Nucleus accumbens (tissue), 56 donors: ENCODE results near the gene CHST3.
"Not testable (repeated sequence)": the region's sequence is repeated elsewhere in the genome, so short reads cannot be mapped to it uniquely, and the experiment has no call there.

Experiments
- DNase-seq, 56 donors: peaks; one replicate each; lab custom pipeline; 2025; lab: John Stamatoyannopoulos, UW

CHST3 gene

DNA sequence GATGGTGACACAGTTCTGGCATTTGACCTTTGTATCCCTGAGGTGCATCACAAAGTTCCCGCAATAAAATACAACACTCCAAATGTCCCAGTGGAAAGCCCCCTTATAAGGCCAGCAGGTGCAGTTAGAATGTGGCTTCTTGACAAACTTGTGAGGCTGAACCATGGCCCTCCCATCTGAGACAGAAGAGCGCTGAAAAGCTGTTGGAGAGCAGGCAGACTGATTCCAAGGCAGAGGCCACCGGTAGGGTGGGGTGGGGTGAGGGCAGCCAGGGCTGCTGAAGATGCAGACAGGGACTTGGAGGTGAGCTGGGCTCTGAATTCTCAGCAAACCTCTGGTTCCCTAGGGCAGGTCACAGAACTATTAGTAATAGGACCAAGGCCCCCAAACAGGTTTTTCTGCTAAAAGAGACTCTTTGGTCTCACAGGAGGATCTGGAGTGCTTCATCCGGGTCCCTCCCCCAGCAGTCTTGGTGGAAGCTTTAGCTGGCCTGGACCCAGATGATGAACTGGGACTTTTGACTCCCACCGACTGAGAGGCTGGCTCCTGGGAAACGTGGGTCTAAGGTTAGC lies 15.6 kb upstream of the CHST3 start:
- DNase-seq: no peak

DNA sequence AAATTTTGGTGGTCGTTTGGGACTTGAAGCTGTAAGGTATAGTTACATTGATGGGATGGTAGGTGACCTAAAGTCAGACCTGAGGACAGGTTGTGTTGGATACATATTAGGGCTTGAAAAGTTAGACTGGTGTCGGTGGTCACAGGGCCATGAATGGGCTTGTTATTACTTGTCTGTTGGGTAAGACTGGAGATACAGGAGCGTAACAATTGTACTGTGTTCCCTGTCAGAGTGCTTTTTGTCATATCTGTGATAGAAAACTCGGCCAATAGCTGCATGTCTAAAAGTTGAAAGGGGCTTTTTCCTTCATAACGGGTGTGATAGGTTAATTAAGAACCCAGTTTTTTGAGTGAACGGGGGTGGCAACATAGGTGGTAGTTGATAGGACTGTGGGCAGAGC lies 13.5 kb upstream of the CHST3 start:
- DNase-seq: no peak

DNA sequence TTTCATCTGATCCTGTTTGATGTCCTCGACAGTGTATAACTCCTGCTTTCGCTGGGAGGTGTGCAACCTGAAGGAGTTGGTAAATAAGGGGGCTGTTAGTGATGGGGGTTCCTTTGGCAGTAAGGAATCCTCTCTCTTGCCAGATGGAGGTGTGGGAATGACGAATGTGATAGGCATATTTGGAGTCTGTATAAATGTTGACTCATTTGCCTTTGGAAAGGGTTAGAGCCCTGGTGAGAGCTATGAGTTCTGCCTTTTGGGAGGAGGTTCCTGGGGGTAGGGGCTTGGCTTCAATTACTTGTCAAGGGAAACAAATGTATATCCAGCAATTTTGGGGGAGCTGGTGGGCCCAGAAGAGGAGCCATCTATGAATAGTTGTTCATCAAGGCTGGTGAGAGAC lies 11.4 kb upstream of the CHST3 start:
- DNase-seq: no peak

DNA sequence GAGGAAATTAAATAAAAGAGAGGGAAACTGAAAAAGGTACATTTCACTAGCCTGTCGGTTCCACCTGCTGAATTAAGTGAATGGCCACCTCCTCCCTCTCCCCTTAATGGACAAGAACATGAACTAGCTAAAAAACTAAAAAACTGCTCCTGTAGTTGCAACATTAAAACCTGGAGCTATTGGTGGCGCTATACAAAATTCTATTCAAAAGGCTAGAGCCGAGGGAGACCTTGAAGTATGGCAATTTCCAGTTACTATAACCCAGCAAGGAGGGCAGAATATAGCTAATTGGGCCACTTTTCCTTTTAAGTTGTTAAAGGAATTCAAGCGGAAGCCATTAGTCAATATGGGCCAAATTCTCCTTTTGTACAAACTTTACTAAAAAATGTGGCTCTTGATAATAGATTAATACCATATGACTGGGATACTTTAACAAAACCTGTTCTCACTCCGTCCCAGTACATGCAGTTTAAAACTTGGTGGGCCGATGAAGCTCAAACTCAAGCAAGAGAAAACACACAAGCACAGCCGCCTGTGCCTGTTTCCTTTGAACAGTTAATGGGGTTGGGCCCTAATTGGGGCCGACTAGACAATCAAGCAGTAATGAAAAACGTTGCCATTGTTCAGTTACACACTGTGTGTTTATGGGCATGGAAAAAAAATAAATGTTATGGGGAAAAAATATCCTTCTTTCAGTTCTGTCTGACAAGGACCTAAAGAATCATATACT lies 6.5 kb upstream of the CHST3 start:
- DNase-seq: no peak

DNA sequence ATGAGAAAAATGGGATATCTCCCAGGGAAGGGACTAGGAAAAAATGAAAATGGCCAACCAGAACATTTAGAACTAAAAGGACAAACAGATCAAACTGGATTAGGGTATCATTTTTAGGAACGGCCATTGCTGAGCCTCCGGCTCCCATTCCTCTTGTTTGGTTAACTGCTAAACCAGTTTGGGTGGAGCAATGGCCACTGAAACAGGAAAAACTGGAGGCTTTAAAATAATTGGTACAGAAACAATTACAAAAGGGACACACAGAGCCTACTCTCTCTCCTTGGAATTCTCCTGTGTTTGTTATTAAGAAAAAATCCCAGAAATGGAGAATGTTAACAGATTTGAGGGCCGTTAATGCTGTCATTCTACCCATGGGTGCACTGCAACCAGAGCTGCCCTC lies 4.7 kb upstream of the CHST3 start:
- no peak for DNase-seq

DNA sequence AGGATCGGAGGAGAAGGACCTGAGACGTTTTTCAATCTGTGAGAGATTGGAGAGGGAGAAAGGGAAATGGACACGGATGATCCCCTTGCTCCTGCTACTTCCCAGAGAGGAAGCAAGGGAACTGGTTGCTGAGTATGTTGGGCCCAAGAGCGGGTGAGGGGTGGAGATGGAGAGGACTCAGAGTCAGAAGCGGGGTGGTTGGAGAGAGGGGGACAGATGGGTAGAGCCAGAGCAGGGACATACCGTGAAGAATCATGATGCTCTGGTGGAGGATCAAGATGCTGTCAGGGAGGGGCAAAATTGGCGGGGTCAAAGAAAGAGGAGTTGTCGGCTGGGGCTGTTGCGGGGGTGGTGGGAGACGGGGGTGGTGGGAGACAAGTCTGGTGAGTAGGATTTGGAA lies 2.4 kb upstream of the CHST3 start:
- DNase-seq: no peak

- DNase-seq: no peak
Observed at GRCh38 chr10:71962901-71963300, 1.3 kb upstream of the CHST3 start.

- DNase-seq: peak in 1 of 56 donors; percentile 54
Observed at GRCh38 chr10:71963351-71964097, 671 bp upstream of the CHST3 start.

- DNase-seq: peak in 21 of 56 donors; percentile 33 to 79 (median 51)
Observed at GRCh38 chr10:71964743-71965515, 734 bp downstream of the CHST3 start.

- peak in 4 of 56 donors; percentile 37 to 48 (median 45) for DNase-seq
Observed at GRCh38 chr10:71965623-71966022, 1.4 kb downstream of the CHST3 start.

GRCh38 chr10:71966046-71967004 lies 2.1 kb downstream of the CHST3 start:
- peak in 17 of 56 donors; percentile 25 to 70 (median 53) for DNase-seq

DNA sequence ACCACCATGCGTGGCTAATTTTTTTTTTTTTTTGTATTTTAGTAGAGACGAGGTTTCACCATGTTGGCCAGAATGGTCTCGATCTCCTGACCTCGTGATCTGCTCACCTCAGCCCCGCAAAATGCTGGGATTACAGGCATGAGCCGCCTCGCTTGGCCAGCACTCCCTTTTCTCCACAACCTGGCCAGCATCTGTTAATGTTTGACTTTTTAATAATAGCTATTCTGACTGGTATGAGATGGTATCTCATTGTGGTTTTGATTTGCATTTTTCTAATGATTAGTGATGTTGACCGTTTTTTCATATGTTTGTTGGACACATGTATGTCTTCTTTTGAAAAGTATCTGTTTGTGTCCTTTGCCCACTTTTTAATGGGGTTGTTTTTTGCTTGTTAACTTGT lies 3.8 kb downstream of the CHST3 start:
- not testable (repeated sequence) for DNase-seq

DNA sequence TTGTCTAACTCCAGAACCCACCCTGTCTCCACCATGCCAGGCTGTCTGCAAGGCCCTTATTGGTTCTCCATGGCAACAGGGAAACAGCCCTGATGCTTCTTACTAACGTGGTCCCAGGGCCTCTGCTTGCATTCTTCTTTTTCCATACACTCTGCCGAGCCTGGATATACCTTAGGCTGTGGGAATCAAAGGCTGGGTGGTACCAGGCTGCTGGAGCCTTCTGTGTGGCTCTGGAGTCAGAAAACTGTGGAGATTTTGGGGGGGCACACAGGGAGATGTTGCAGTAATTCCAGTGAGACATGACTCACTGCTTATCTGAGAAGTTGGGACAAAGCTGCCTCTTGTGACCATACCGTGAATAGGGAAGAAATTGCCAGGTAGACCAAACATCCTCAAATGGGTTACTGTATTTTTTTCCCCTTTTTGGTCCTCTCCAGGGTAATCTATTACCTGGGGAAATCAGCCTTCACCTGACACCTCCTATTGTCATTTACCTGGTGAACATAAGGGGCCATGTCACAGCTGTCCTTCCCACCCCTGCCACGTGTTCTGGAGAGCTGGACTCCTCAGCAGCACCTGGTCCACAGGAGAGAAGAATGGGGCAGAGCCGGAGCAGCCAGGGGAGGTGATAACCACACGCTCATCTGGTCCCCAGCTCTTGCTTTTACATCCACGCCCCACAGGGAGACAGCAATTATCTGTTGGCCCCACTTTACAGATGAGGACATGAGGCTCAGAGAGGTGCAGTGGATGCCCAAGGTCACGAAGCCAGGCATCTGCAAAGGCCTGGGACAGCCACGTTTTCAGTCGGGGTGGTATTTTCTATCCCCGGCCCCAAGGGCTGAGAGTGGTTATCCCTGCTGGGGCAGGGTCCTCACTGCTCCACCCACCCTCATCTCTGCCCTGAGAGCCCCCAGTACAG lies 4.6 kb downstream of the CHST3 start:
- DNase-seq: no peak

DNA sequence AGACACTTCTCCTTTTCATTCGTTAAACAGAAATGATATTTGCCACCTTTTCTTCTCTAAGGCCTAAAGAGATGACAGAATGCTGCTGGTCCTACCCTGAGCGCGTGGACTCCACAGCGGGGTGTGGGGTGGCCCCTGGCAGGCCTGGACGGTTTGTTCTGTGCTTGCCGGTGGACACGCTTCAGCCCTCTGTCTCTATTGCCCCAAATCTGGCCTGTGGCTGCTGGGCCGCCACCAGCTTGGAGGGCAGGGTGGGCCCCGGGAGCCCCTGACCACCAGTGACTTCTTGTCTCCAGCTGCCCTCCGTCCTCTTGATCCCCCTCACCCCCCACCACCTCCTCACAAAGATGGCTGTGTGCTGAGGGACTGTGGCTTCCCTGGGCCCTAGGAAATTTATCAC lies 5.7 kb downstream of the CHST3 start:
- peak in 1 of 56 donors; percentile 34 for DNase-seq

GRCh38 chr10:71970331-71970730 lies 6.1 kb downstream of the CHST3 start:
- no peak for DNase-seq

DNA sequence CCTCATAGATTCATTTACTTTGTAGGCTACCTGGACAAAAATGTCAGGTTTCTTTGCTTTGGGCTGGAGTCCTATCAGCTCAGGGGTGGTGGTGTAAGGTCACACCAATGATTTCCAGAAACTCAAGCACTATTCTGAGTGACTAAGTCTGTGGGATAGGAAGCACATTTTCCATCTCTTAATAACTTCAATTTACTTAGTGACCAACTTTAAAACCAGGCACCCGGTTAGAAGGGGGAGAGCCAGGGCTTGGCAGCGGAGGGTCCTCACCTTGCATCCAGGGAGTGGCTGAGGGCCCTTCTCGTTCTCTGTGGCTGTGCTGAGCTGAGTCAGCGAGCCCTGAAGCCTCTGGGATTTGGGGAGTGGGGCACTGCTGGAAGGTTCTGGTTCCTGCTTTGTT lies 6.7 kb downstream of the CHST3 start:
- no peak for DNase-seq

- peak in 2 of 56 donors; percentile 46 to 48 for DNase-seq
Observed at GRCh38 chr10:71971311-71971731, 7.1 kb downstream of the CHST3 start.

GRCh38 chr10:71971769-71972555 lies 7.8 kb downstream of the CHST3 start:
- no peak for DNase-seq
